Adrenal gland (tissue), 5 donors: ENCODE measurements around the gene IBSP.

Source experiments
- CTCF ChIP-seq, 6 experiments: fragments of 450-650 bp in 4 of 6; fragments of 200-600 bp in 2 of 6; sonication (generic) in 1 of 6; IDR thresholded peaks; 1 replicate in 5 of 6; 2 replicates in 1 of 6; pipeline versions ENCODE4 v1.5.1 to v1.8.0; 2016 to 2021; ENCODE audit warnings: antibody characterized with exemption in 6 of 6, mild to moderate bottlenecking in 2 of 6, moderate library complexity in 1 of 6
- POLR2A ChIP-seq, 2 donors: fragments of 450-650 bp; IDR thresholded peaks; one replicate each; pipeline ENCODE4 v1.6.1; 2017; ENCODE audit warnings: antibody characterized with exemption in 2 of 2, mild to moderate bottlenecking in 2 of 2, moderate library complexity in 1 of 2
- donor health status: DM: no; HTN: no; CAD: no.

- no peak for TF ChIP-seq CTCF (IDR thresholded peaks at IDR 0.05)
- no peak for TF ChIP-seq POLR2A (IDR thresholded peaks at IDR 0.05)
Measured at GRCh38 chr4:87857789-87858188, 58.4 kb downstream of the IBSP start.
